Lower lobe of right lung (tissue), 2 donors: ENCODE results near the gene EIF3F. TPM values are rescaled to one million over a fixed set of nuclear protein-coding genes. Genes with fewer than 3 reads are reported as not detected.

ENCODE experiments used
- ATAC-seq, 2 donors: fragments of 200-7000 bp; cut with Tn5 transposase; one replicate each; pipeline ENCODE4 v1.9.1; 2020 to 2022; ENCODE audit warnings: mild to moderate bottlenecking in 2 of 2, moderate library complexity in 2 of 2
- DNase-seq: peaks from one replicate; pipeline ENCODE4 v3.0.0-alpha.2; 2020
- H3K27ac ChIP-seq: fragments of 200-600 bp; one replicate; pipeline ENCODE4 v1.8.0; 2022
- H3K27me3 ChIP-seq: fragments of 200-600 bp; one replicate; pipeline ENCODE4 v1.8.0; 2022; ENCODE audit warnings: low read depth
- H3K36me3 ChIP-seq: fragments of 200-600 bp; one replicate; pipeline ENCODE4 v1.8.0; 2022; ENCODE audit warnings: mild to moderate bottlenecking
- H3K4me1 ChIP-seq: fragments of 200-600 bp; one replicate; pipeline ENCODE4 v1.8.0; 2022
- H3K4me3 ChIP-seq: fragments of 200-600 bp; one replicate; pipeline ENCODE4 v1.8.0; 2022; ENCODE audit warnings: mild to moderate bottlenecking
- H3K9me3 ChIP-seq: fragments of 200-600 bp; one replicate; pipeline ENCODE4 v1.8.0; 2022
- CTCF ChIP-seq: fragments of 200-600 bp; IDR thresholded peaks from one replicate; pipeline ENCODE4 v1.8.0; 2022; ENCODE audit warnings: antibody characterized with exemption, mild to moderate bottlenecking
- intact Hi-C: fragments of 100-400 bp; cut with DNase I; formaldehyde crosslinking; loops from one replicate; pipeline ENCODE4 v1.11.0; 2022
- total RNA-seq: library from RNA; stranded (reverse); fragmentation: NEBNext Ultra II Directional; extraction: Animal tissue kit (Norgen Biotek cat#: 25700); gene quantifications from one replicate; pipeline ENCODE4 v1.2.1, GENCODE V29; 2021
- donor health status: DM: no; HTN: yes; CAD: no; lungs with severe emphysema.

Gene EIF3F
- total RNA-seq, 1 donor from 2014 or later: 201 TPM

GRCh38 chr11:7955191-7955590 is 31.9 kb upstream of the EIF3F start:
- DNase-seq (no peak), ATAC-seq (no peak)
- Histone ChIP-seq H3K27me3 (no peaks in the 10 kb centered on the region), H3K4me3 (no peak overlapping the region), H3K4me1 (no peaks in the 10 kb centered on the region), H3K27ac (no peak overlapping the region), H3K36me3 (no peaks in the 10 kb centered on the region), H3K9me3 (peaks cover 6% of the 10 kb centered on the region)
- intact Hi-C loops: no loop called here
- no peak for TF ChIP-seq CTCF

GRCh38 chr11:7964261-7964660 is 22.9 kb upstream of the EIF3F start:
- Histone ChIP-seq H3K27ac (no peak overlapping the region), H3K27me3 (no peaks in the 10 kb centered on the region), H3K4me1 (no peaks in the 10 kb centered on the region), H3K9me3 (no peaks in the 10 kb centered on the region), H3K4me3 (no peak overlapping the region), H3K36me3 (no peaks in the 10 kb centered on the region)
- ATAC-seq (no peak), DNase-seq (no peak)
- intact Hi-C loops: no loop called here
- no peak for TF ChIP-seq CTCF

- H3K4me1 ChIP-seq: no peaks in the 10 kb centered on the region
- intact Hi-C loops: no loop called here
These were observed 22.3 kb upstream of the EIF3F start for GRCh38 chr11:7964873-7965272.

GRCh38 chr11:7965386-7965785 is 21.8 kb upstream of the EIF3F start, which contains the start of gene NLRP10:
NLRP10 (minus strand) TSS chr11:7965447; CDS start chr11:7963495, 1,952 bp downstream.
- H3K27ac ChIP-seq: no peak within 1 kb of the TSS

More at GRCh38 chr11:7964873-7965272, 22.3 kb upstream of the EIF3F start:
- no peaks in the 10 kb centered on the region for H3K27me3 ChIP-seq
- no peaks in the 10 kb centered on the region for H3K9me3 ChIP-seq
- no peaks in the 10 kb centered on the region for H3K36me3 ChIP-seq
- no peak for TF ChIP-seq CTCF
- DNase-seq: no peak
- H3K4me3 ChIP-seq: no peak overlapping the region
- no peak overlapping the region for H3K27ac ChIP-seq
- ATAC-seq: no peak

GRCh38 chr11:7967097-7967496 is 20.0 kb upstream of the EIF3F start:
- no peak for TF ChIP-seq CTCF
- no peak overlapping the region for H3K4me3 ChIP-seq
- H3K27ac ChIP-seq: no peak overlapping the region
- no peak for ATAC-seq
- intact Hi-C loops: no loop called here
- DNase-seq: no peak
- H3K36me3 ChIP-seq: no peaks in the 10 kb centered on the region
- no peaks in the 10 kb centered on the region for H3K9me3 ChIP-seq
- H3K4me1 ChIP-seq: no peaks in the 10 kb centered on the region
- no peaks in the 10 kb centered on the region for H3K27me3 ChIP-seq

More at GRCh38 chr11:7965386-7965785, 21.8 kb upstream of the EIF3F start, which contains the start of gene NLRP10:
- no peak within 1 kb of the TSS for H3K4me3 ChIP-seq
- no peaks in the 10 kb centered on the region for H3K27me3 ChIP-seq
- ATAC-seq (no peak), DNase-seq (no peak)
- no peak for TF ChIP-seq CTCF
- H3K9me3 ChIP-seq: no peaks in the 10 kb centered on the region
- intact Hi-C loops: no loop called here
- no peaks in the 10 kb centered on the region for H3K36me3 ChIP-seq
- no peaks in the 10 kb centered on the region for H3K4me1 ChIP-seq

- TF ChIP-seq CTCF: no peak
- ATAC-seq (no peak), DNase-seq (no peak)
- no peak overlapping the region for H3K27ac ChIP-seq
- intact Hi-C loops: no loop called here
- no peaks in the 10 kb centered on the region for H3K4me1 ChIP-seq
- H3K9me3 ChIP-seq: no peaks in the 10 kb centered on the region
- no peak overlapping the region for H3K4me3 ChIP-seq
- no peaks in the 10 kb centered on the region for H3K27me3 ChIP-seq
- no peaks in the 10 kb centered on the region for H3K36me3 ChIP-seq
These were observed 19.3 kb upstream of the EIF3F start for GRCh38 chr11:7967826-7968225.
